ENCODE measurements around the gene NAV3. TPM values are rescaled to one million over a fixed set of nuclear protein-coding genes. Genes with fewer than 3 reads are reported as not detected.

Gene NAV3
- total and polyA plus RNA-seq, 2 experiments from 2014 or later, result 4.0 to 12.0 TPM

DNA sequence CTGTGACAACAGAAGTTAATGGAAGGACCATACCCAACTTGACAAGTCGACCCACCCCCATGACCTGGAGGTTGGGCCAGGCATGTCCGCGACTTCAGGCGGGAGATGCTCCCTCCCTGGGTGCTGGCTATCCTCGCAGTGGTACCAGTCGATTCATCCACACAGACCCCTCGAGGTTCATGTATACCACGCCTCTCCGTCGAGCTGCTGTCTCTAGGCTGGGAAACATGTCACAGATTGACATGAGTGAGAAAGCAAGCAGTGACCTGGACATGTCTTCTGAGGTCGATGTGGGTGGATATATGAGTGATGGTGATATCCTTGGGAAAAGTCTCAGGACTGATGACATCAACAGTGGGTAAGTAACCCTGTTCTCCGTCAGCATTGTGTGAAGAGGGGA, 220.1 kb downstream of the NAV3 start (continued):
- TF ChIP-seq, protein P1, sequence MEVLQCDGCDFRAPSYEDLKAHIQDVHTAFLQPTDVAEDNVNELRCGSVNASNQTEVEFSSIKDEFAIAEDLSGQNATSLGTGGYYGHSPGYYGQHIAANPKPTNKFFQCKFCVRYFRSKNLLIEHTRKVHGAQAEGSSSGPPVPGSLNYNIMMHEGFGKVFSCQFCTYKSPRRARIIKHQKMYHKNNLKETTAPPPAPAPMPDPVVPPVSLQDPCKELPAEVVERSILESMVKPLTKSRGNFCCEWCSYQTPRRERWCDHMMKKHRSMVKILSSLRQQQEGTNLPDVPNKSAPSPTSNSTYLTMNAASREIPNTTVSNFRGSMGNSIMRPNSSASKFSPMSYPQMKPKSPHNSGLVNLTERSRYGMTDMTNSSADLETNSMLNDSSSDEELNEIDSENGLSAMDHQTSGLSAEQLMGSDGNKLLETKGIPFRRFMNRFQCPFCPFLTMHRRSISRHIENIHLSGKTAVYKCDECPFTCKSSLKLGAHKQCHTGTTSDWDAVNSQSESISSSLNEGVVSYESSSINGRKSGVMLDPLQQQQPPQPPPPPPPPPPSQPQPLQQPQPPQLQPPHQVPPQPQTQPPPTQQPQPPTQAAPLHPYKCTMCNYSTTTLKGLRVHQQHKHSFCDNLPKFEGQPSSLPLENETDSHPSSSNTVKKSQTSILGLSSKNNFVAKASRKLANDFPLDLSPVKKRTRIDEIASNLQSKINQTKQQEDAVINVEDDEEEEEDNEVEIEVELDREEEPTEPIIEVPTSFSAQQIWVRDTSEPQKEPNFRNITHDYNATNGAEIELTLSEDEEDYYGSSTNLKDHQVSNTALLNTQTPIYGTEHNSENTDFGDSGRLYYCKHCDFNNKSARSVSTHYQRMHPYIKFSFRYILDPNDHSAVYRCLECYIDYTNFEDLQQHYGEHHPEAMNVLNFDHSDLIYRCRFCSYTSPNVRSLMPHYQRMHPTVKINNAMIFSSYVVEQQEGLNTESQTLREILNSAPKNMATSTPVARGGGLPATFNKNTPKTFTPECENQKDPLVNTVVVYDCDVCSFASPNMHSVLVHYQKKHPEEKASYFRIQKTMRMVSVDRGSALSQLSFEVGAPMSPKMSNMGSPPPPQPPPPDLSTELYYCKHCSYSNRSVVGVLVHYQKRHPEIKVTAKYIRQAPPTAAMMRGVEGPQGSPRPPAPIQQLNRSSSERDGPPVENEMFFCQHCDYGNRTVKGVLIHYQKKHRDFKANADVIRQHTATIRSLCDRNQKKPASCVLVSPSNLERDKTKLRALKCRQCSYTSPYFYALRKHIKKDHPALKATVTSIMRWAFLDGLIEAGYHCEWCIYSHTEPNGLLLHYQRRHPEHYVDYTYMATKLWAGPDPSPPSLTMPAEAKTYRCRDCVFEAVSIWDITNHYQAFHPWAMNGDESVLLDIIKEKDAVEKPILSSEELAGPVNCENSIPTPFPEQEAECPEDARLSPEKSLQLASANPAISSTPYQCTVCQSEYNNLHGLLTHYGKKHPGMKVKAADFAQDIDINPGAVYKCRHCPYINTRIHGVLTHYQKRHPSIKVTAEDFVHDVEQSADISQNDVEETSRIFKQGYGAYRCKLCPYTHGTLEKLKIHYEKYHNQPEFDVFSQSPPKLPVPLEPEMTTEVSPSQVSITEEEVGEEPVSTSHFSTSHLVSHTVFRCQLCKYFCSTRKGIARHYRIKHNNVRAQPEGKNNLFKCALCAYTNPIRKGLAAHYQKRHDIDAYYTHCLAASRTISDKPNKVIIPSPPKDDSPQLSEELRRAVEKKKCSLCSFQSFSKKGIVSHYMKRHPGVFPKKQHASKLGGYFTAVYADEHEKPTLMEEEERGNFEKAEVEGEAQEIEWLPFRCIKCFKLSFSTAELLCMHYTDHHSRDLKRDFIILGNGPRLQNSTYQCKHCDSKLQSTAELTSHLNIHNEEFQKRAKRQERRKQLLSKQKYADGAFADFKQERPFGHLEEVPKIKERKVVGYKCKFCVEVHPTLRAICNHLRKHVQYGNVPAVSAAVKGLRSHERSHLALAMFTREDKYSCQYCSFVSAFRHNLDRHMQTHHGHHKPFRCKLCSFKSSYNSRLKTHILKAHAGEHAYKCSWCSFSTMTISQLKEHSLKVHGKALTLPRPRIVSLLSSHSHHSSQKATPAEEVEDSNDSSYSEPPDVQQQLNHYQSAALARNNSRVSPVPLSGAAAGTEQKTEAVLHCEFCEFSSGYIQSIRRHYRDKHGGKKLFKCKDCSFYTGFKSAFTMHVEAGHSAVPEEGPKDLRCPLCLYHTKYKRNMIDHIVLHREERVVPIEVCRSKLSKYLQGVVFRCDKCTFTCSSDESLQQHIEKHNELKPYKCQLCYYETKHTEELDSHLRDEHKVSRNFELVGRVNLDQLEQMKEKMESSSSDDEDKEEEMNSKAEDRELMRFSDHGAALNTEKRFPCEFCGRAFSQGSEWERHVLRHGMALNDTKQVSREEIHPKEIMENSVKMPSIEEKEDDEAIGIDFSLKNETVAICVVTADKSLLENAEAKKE (CRISPR knock-in tag; IDR thresholded peaks at IDR 0.05), result no peak
- TF ChIP-seq JUNB (IDR thresholded peaks at IDR 0.05; ENCODE audit: unreplicated experiment) (no peak), POLR2AphosphoS5 (IDR thresholded peaks at IDR 0.05; ENCODE audit: low read depth) (no peak)

DNA sequence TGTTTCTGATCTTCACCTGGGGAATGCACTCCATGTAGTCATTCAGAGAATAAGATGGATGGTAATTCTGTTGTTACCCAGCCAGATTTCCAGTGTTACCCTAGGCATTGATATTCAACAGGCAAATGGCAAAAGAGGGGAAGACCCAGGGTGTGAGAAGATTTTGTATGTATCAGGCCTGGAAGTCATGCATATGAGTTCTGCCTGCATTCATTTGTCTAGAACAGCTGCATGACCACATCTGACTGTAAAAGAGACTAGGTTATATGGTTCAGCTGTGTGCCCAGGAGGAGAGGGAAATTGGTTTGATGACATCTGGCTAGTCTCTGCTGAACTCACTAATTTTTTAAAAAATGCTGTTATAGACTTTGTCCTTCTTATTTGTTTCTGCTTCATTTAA, 224.9 kb downstream of the NAV3 start:
- Histone ChIP-seq H2AFZ (no peak overlapping the region), H3K9me2 (ENCODE audit: insufficient read depth) (no peaks in the 10 kb centered on the region), H3K27ac (ENCODE audit: low read depth) (no peak overlapping the region), H3K4me3 (no peak overlapping the region), H3K4me1 (ENCODE audit: insufficient read depth) (no peaks in the 10 kb centered on the region), H3K36me3 (ENCODE audit: insufficient read depth) (no peaks in the 10 kb centered on the region), H3F3A (replicated peaks; ENCODE audit: low read depth) (no peaks in the 10 kb centered on the region), H3K4me2 (no peak overlapping the region), H3K79me2 (replicated peaks; ENCODE audit: insufficient read depth) (no peaks in the 10 kb centered on the region), H3K27me3 (ENCODE audit: insufficient read depth) (no peaks in the 10 kb centered on the region), H4K20me1 (replicated peaks; ENCODE audit: insufficient read depth) (no peaks in the 10 kb centered on the region)
- ATAC-seq (no peak), DNase-seq (ENCODE audit: low spot score) (no peak)
- no peaks in the 10 kb centered on the region for H3K9me3 Mint-ChIP-seq
- no peaks in the 10 kb centered on the region for H3K27me3 Mint-ChIP-seq (ENCODE audit: insufficient read depth, low read depth, poor library complexity)
- no peak for TF ChIP-seq NANOG (IDR thresholded peaks at IDR 0.05; ENCODE audit: borderline replicate concordance)
- no peak for TF ChIP-seq POLR2AphosphoS5 (IDR thresholded peaks at IDR 0.05; ENCODE audit: low read depth)
- TF ChIP-seq ZNF114 (CRISPR knock-in tag; IDR thresholded peaks at IDR 0.05), result no peak
- H3K36me3 Mint-ChIP-seq (ENCODE audit: low read depth), result no peaks in the 10 kb centered on the region
- H3K27ac Mint-ChIP-seq, result no peak overlapping the region
- H3K4me1 Mint-ChIP-seq, result no peaks in the 10 kb centered on the region
- H3K4me3 Mint-ChIP-seq, result no peak overlapping the region

DNA sequence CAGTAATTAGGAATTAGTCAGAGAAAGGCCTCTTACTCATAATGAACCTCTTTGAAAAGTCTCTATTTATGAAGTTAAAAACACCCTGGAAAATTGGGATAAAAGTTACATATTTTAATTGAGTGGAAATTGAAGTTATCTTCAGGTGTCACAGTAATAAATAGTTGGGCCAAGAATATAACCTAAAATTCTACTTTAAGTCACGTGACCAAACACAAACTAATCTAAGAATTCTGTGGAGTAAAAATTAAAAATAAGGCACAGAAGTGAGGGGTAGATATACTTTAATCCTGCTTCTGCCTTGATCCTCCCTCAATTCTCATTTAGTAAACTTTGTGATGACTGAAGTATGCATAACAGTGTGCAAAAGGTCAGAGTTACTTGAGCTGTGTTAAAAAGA, 226.4 kb downstream of the NAV3 start:
- Histone ChIP-seq H3K27ac (ENCODE audit: low read depth) (no peak overlapping the region), H3K4me1 (ENCODE audit: insufficient read depth) (no peaks in the 10 kb centered on the region), H3F3A (replicated peaks; ENCODE audit: low read depth) (no peaks in the 10 kb centered on the region), H2AFZ (no peak overlapping the region), H3K27me3 (ENCODE audit: insufficient read depth) (no peaks in the 10 kb centered on the region), H3K36me3 (ENCODE audit: insufficient read depth) (no peaks in the 10 kb centered on the region), H3K4me2 (no peak overlapping the region), H3K9me2 (ENCODE audit: insufficient read depth) (no peaks in the 10 kb centered on the region), H3K4me3 (no peak overlapping the region), H4K20me1 (replicated peaks; ENCODE audit: insufficient read depth) (no peaks in the 10 kb centered on the region), H3K79me2 (replicated peaks; ENCODE audit: insufficient read depth) (no peaks in the 10 kb centered on the region)
- Mint-ChIP-seq H3K36me3 (ENCODE audit: low read depth) (no peaks in the 10 kb centered on the region), H3K9me3 (no peaks in the 10 kb centered on the region), H3K4me3 (no peak overlapping the region), H3K4me1 (no peaks in the 10 kb centered on the region), H3K27ac (no peak overlapping the region), H3K27me3 (ENCODE audit: insufficient read depth, low read depth, poor library complexity) (no peaks in the 10 kb centered on the region)
- DNase-seq (ENCODE audit: low spot score) (no peak), ATAC-seq (no peak)
- TF ChIP-seq CREB1 (CRISPR knock-in tag; IDR thresholded peaks at IDR 0.05; ENCODE audit: low read depth) (no peak), EZH2phosphoT487 (IDR thresholded peaks at IDR 0.05; ENCODE audit: unreplicated experiment) (no peak), NANOG (IDR thresholded peaks at IDR 0.05; ENCODE audit: borderline replicate concordance) (no peak)
- TF ChIP-seq, protein P2, sequence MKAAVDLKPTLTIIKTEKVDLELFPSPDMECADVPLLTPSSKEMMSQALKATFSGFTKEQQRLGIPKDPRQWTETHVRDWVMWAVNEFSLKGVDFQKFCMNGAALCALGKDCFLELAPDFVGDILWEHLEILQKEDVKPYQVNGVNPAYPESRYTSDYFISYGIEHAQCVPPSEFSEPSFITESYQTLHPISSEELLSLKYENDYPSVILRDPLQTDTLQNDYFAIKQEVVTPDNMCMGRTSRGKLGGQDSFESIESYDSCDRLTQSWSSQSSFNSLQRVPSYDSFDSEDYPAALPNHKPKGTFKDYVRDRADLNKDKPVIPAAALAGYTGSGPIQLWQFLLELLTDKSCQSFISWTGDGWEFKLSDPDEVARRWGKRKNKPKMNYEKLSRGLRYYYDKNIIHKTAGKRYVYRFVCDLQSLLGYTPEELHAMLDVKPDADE (IDR thresholded peaks at IDR 0.05), result no peak
